Dermis microvascular lymphatic vessel endothelial cell (primary cell): Measurements from ENCODE around the gene VPS16. TPM values are rescaled to one million over a fixed set of nuclear protein-coding genes. Genes with fewer than 3 reads are reported as not detected.
A peak's percentile ranks its signal among the peaks of the same experiment; 100 is the strongest.

Experiments
- DNase-seq, 2 donors: peaks; one replicate each; pipeline versions ENCODE4 v3.0.0 to v3.0.0-alpha.2; 2010; ENCODE audit warnings: low read depth in 2 of 2
- total RNA-seq: library from RNA; depleted of rRNA; stranded (reverse); fragments of >200 nt; gene quantifications from 2 replicates; pipeline ENCODE4 v1.2.1, GENCODE V29; 2014

VPS16 gene
- total RNA-seq, 1 donor from 2014 or later = 32.5 TPM

DNA sequence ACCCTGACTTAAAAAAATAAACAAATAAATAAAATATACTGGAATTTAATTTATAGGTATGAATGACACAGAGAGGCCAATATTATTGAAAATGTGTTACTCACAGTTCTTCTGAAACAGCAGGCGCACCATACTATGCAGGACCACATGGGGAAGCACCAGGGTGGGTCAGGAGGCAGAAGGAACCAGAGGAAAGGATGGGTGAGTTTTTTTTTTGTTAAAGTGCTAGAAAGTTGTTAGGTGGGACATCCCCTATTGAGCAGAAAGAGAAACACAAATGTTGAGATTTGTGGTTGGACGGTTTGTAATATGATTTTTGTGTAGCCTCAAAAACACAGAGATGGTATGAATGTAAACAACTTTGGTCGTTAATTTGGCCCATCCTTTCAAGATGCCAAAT is 58.7 kb downstream of the VPS16 start:
- DNase-seq = no peak

DNA sequence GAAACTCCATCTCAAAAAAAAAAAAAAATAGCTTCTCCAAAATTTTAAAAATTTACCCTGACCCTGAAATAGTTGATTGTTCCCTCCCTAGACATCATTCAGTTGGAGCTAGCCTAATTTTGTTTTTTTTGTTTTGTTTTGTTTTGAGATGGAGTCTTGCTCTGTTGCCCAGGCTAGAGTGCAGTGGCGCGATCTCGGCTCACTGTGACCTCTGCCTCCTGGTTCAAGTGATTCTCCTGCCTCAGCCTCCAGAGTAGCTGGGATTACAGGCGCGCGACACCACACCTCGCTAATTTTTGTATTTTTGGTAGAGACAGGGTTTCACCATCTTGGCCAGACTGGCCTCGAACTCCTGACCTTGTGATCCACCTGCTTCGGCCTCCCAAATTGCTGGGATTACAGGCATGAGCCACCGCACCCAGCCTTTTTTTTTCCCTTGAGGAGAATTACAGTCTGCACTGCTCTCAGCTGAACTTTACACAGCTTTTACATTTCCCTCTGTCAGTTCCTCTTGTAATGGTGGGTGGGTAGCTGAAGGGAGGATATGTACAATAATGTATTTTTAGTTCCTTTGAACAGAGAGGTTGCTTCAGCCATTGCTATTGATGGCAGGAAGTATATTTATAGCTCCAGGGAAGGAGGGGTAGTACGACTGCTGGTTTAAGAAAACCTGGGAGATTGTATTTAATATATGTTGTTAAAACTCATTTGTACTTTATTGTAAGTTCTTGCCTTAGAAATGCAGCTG is 60.5 kb downstream of the VPS16 start:
- peak; percentile 39 to 51 for DNase-seq

DNA sequence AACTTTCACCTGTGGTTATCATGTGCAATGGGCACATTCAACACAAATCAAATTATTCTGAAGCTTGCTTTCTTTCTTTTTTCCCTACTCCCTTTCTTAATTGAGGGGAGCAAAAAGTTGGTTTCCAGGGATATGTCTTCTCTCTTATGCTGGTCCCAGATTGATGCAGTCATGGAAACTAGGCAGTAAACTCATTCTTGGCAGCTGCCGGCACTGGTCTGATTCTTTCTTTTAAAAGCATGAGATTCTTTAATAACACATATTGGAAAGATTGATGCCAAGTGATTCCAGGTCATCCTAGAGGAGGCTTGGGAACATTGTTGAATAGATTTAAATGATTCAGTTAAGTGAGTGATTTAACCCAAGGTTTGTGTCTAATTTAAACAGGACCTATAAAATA is 61.7 kb downstream of the VPS16 start:
- DNase-seq = no peak

DNA sequence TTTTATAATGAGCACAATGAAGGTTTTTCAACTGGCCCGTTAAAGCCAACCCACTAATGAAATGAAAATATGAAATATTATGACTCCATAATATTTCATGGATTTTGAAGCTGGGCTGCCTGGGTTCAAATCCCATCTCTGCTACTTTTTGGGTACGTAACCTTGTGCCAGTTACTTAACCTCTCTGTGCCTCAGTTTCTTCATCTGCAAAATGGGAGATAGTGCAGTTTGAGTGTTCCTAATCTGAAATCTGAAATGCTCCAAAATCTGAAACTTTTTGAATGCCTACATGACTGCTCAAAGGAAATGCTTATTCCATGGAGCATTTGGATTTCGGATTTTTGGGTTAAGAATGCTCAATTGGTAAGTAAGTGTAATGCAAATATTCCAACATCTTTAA is 62.3 kb downstream of the VPS16 start:
- DNase-seq = no peak

DNA sequence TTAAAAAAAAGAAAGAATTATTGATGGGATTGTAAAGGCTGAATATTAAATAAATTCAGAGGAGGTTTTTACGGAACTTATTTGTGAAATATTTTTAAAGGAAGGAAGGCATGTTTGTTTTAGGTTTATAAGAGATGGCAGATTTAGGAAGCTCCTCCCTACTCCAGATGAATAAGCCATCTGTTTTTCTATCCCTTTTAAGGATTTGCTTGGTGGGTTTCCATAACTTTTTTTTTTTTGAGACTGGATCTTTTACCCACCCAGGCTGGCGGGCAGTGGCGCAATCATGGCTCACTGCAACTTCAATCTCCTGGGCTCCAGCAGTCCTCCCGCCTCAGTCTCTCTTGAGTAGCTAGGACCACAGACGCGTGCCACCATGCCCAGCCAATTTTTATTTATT is 63.1 kb downstream of the VPS16 start:
- DNase-seq = no peak

DNA sequence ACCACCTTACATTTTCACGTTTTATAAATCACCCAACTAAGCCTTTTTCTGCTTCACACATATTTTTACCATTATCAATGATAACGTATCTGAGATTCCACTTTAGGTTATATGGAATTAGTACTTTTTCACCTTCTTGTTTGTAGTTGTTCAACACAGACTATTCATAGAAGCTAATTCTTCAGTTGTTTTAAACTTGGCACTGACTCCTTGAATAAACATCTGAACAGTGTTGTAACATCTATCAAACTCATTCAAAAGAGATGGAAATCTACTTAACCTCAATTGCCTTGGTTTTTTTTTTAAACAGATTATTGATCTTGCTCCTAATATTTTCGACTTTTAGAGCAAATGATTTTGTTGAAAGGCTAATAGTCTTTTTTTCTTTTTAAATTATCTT is 67.0 kb downstream of the VPS16 start:
- DNase-seq = no peak

DNA sequence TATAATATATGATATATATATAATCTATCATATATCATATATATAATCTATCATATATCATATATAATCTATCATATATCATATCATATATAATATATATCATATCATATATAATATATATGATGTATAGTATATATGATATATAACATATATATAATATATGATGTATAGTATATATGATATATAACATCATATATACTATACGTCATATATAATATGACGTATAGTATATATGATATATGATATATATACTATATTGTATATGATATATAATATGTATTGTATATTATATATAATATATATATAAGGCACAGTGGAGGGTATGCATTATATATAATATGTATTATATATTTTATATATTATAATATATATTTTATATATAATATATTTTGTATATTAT is 69.4 kb downstream of the VPS16 start:
- no peak for DNase-seq

DNA sequence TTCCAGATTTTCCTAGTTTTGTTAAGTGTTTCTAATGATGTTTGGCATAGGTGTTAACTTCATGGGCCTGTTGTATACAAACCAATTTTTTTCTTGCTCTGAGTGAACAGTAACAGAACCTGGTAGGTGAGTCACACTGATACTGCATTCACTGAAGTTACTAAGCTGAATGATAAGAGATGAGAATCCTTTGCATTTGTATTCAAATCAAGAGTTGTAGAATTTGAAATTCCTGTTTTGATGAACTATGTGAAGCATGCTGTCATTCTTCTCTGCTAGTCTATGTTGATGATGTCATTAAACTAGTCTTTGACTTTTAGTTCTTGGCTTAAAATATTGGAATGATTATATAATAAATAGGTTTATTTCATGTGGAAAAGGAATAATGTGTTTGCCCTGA is 70.7 kb downstream of the VPS16 start:
- DNase-seq = no peak

DNA sequence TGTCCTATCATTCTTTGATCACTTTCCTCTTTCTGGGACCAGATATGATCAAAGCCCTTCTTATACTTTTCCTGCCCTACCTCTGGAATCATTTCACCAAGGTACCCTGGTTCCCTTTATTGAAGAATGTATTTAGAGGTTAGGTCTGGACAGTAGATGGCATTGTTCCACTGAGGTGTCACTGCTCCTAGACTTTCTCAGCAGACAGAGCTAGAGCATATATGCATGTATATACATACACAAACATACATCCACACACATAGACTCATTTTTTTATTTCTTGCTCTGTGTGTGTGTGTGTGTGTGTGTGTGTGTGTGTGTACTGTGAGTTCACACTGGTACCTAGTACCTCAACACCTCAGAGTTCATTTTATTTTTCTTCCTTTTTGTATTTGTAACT is 73.6 kb downstream of the VPS16 start:
- DNase-seq = peak; percentile 7 to 49

Other genes starting within 250 kb of the VPS16 start
- gene NOP56, start 188.1 kb upstream of the VPS16 start, total RNA-seq = 104 and 120 TPM in 2 replicates
- 113 and 114 TPM in 2 replicates for gene IDH3B, start 176.5 kb upstream of the VPS16 start, total RNA-seq
- 0.77 and 4.7 TPM in 2 replicates for gene EBF4, start 148.0 kb upstream of the VPS16 start, total RNA-seq
- 0.13 and 0.63 TPM in 2 replicates for gene CPXM1, start 40.1 kb upstream of the VPS16 start, total RNA-seq
- gene C20orf141, start 25.8 kb upstream of the VPS16 start, total RNA-seq = not detected in 2 replicates
- not detected in 2 replicates for gene TMEM239, start 24.4 kb upstream of the VPS16 start, total RNA-seq
- 9.6 and 20.2 TPM in 2 replicates for gene PCED1A, start 90 bp upstream of the VPS16 start, total RNA-seq
- gene PTPRA, start 32.7 kb downstream of the VPS16 start, total RNA-seq = 18.7 and 25.7 TPM in 2 replicates
- not detected in 2 replicates for gene GNRH2, start 202.9 kb downstream of the VPS16 start, total RNA-seq
- gene MRPS26, start 205.3 kb downstream of the VPS16 start, total RNA-seq = 29.6 and 32.7 TPM in 2 replicates
- not detected in 2 replicates for gene OXT, start 230.9 kb downstream of the VPS16 start, total RNA-seq
- not detected in 2 replicates for gene AVP, start 244.0 kb downstream of the VPS16 start, total RNA-seq